Dermis blood vessel endothelial cell (primary cell): ENCODE data around the gene MTF2. TPM values are rescaled to one million over a fixed set of nuclear protein-coding genes. Genes with fewer than 3 reads are reported as not detected.
"Not testable (repeated sequence)": the region's sequence is repeated elsewhere in the genome, so short reads cannot be mapped to it uniquely, and the experiment has no call there.

ENCODE experiments used
- DNase-seq: peaks from one replicate; pipeline ENCODE4 v3.0.0; 2010
- total RNA-seq: library from RNA; depleted of rRNA; stranded (reverse); fragments of >200 nt; gene quantifications from 2 replicates; pipeline ENCODE4 v1.2.3, GENCODE V29; 2014

Gene MTF2
- total RNA-seq, 1 donor from 2014 or later, result 50.5 TPM

GRCh38 chr1:93143136-93143535, 64.1 kb downstream of the MTF2 start:
- no peak for DNase-seq

GRCh38 chr1:93143769-93144168, 64.7 kb downstream of the MTF2 start:
- DNase-seq, result no peak

GRCh38 chr1:93148001-93148400, 68.9 kb downstream of the MTF2 start:
- no peak for DNase-seq

GRCh38 chr1:93150729-93151128, 71.6 kb downstream of the MTF2 start:
- no peak for DNase-seq

- no peak for DNase-seq
Measured at GRCh38 chr1:93151474-93151873, 72.4 kb downstream of the MTF2 start.

- no peak for DNase-seq
Measured at GRCh38 chr1:93152835-93153234, 73.8 kb downstream of the MTF2 start.

- no peak for DNase-seq
Measured at GRCh38 chr1:93154898-93155297, 75.8 kb downstream of the MTF2 start.

- peak; percentile 41 for DNase-seq
Measured at GRCh38 chr1:93155335-93155734, 76.3 kb downstream of the MTF2 start.

- DNase-seq, result no peak
Measured at GRCh38 chr1:93159337-93159736, 80.3 kb downstream of the MTF2 start.

GRCh38 chr1:93163314-93163713, 84.2 kb downstream of the MTF2 start:
- DNase-seq, result not testable (repeated sequence)

GRCh38 chr1:93164816-93165215, 85.7 kb downstream of the MTF2 start:
- DNase-seq, result no peak

GRCh38 chr1:93165895-93166294, 86.8 kb downstream of the MTF2 start:
- DNase-seq, result not testable (repeated sequence)

GRCh38 chr1:93167006-93167405, 87.9 kb downstream of the MTF2 start:
- no peak for DNase-seq

- not testable (repeated sequence) for DNase-seq
Measured at GRCh38 chr1:93170141-93170678, 91.1 kb downstream of the MTF2 start.

GRCh38 chr1:93171549-93172034, 92.5 kb downstream of the MTF2 start:
- no peak for DNase-seq

- no peak for DNase-seq
Measured at GRCh38 chr1:93172778-93173177, 93.7 kb downstream of the MTF2 start.

- not testable (repeated sequence) for DNase-seq
Measured at GRCh38 chr1:93174638-93175037, 95.6 kb downstream of the MTF2 start.

- peak; percentile 50 for DNase-seq
Measured at GRCh38 chr1:93177991-93178390, 98.9 kb downstream of the MTF2 start.

GRCh38 chr1:93178418-93178817, 99.3 kb downstream of the MTF2 start:
- peak; percentile 50 for DNase-seq

GRCh38 chr1:93179886-93180722, 101.0 kb downstream of the MTF2 start, which contains the start of gene TMED5:
Gene TMED5, minus strand, starts transcription at chr1:93180413. Its CDS starts 171 bp downstream, at chr1:93180242.
- peak; percentile 98 for DNase-seq

GRCh38 chr1:93180723-93181613, 101.9 kb downstream of the MTF2 start, which contains the start of gene CCDC18:
Gene CCDC18, plus strand, starts transcription at chr1:93180724. Its CDS starts 2,638 bp downstream, at chr1:93183362.
- DNase-seq, result peak; percentile 65

- DNase-seq, result no peak
Measured at GRCh38 chr1:93186667-93187066, 107.6 kb downstream of the MTF2 start.
